ENCODE measurements around the gene ATXN1.

ATXN1 gene

GRCh38 chr6:16782278-16782677, 21.0 kb upstream of the ATXN1 start:
- DNase-seq = no peak

GRCh38 chr6:16781348-16782169, 20.3 kb upstream of the ATXN1 start:
- DNase-seq = no peak

- no peak for DNase-seq
Measured at GRCh38 chr6:16778521-16778920, 17.3 kb upstream of the ATXN1 start.

- DNase-seq = no peak
Measured at GRCh38 chr6:16777794-16778193, 16.5 kb upstream of the ATXN1 start.

GRCh38 chr6:16776394-16777017, 15.2 kb upstream of the ATXN1 start:
- DNase-seq = no peak

GRCh38 chr6:16774437-16774836, 13.2 kb upstream of the ATXN1 start:
- DNase-seq = no peak

GRCh38 chr6:16773362-16773761, 12.1 kb upstream of the ATXN1 start:
- DNase-seq = no peak

GRCh38 chr6:16770701-16771569, 9.7 kb upstream of the ATXN1 start:
- peak; percentile 89 for DNase-seq

- DNase-seq = no peak
Measured at GRCh38 chr6:16769986-16770376, 8.7 kb upstream of the ATXN1 start.

- DNase-seq = peak; percentile 84
Measured at GRCh38 chr6:16769131-16769985, 8.1 kb upstream of the ATXN1 start.

GRCh38 chr6:16768477-16768830, 7.2 kb upstream of the ATXN1 start:
- no peak for DNase-seq

GRCh38 chr6:16767765-16768476, 6.7 kb upstream of the ATXN1 start:
- no peak for DNase-seq

- peak; percentile 67 for DNase-seq
Measured at GRCh38 chr6:16766836-16767745, 5.8 kb upstream of the ATXN1 start.

- DNase-seq = no peak
Measured at GRCh38 chr6:16766043-16766536, 4.8 kb upstream of the ATXN1 start.

- DNase-seq = no peak
Measured at GRCh38 chr6:16765235-16765634, 4.0 kb upstream of the ATXN1 start.

GRCh38 chr6:16764188-16764950, 3.1 kb upstream of the ATXN1 start:
- DNase-seq = no peak

GRCh38 chr6:16762550-16763477, 1.6 kb upstream of the ATXN1 start:
- peak; percentile 73 for DNase-seq

- no peak for DNase-seq
Measured at GRCh38 chr6:16762268-16762549, 949 bp upstream of the ATXN1 start.

Data from islet precursor cell (in vitro differentiated cells).